ENCODE measurements around the gene DOCK1.

Gene DOCK1

GRCh38 chr10:127452568-127452967 is 547.3 kb downstream of the DOCK1 start:
- no peaks in the 10 kb centered on the region; the same call in 1 of the 2 replicates for H3K9me3 ChIP-seq (ENCODE audit: insufficient read depth, low read depth, low read length)
- H2AFZ ChIP-seq (ENCODE audit: low read length) = no peak overlapping the region
- no peaks in the 10 kb centered on the region for H3K9me2 ChIP-seq (replicated peaks; ENCODE audit: low read depth, low read length)
- H3K4me3 ChIP-seq (ENCODE audit: low read length, poor library complexity, severe bottlenecking) = no peak overlapping the region
- H3K27me3 ChIP-seq (ENCODE audit: insufficient read depth, low read length, poor library complexity, severe bottlenecking) = no peaks in the 10 kb centered on the region
- H3K9ac ChIP-seq (ENCODE audit: low read depth, low read length, poor library complexity, severe bottlenecking) = no peak overlapping the region
- no peak for TF ChIP-seq EZH2phosphoT487 (IDR thresholded peaks at IDR 0.05; ENCODE audit: borderline replicate concordance)
- no peaks in the 10 kb centered on the region for H3K36me3 ChIP-seq (ENCODE audit: insufficient read depth, low read length)
- no peaks in the 10 kb centered on the region for H3K79me2 ChIP-seq (ENCODE audit: insufficient read depth, low read length)
- H3K4me1 ChIP-seq (ENCODE audit: insufficient read depth, low read length, poor library complexity, severe bottlenecking) = no peaks in the 10 kb centered on the region
- H3K4me2 ChIP-seq (ENCODE audit: low read depth, low read length, poor library complexity, severe bottlenecking) = no peak overlapping the region
- no peaks in the 10 kb centered on the region for H4K20me1 ChIP-seq (ENCODE audit: insufficient read depth, low read length, poor library complexity, severe bottlenecking)
- H3F3A ChIP-seq (ENCODE audit: low read depth) = no peaks in the 10 kb centered on the region

GRCh38 chr10:127453706-127454105 is 548.5 kb downstream of the DOCK1 start:
- no peaks in the 10 kb centered on the region for H3K27me3 ChIP-seq (ENCODE audit: insufficient read depth, low read length, poor library complexity, severe bottlenecking)
- no peak overlapping the region for H3K4me3 ChIP-seq (ENCODE audit: low read length, poor library complexity, severe bottlenecking)
- H3K9me3 ChIP-seq (ENCODE audit: insufficient read depth, low read depth, low read length) = peaks cover 4% of the 10 kb centered on the region; the same call in 1 of the 2 replicates
- H3K36me3 ChIP-seq (ENCODE audit: insufficient read depth, low read length) = no peaks in the 10 kb centered on the region
- H2AFZ ChIP-seq (ENCODE audit: low read length) = no peak overlapping the region
- no peaks in the 10 kb centered on the region for H3K9me2 ChIP-seq (replicated peaks; ENCODE audit: low read depth, low read length)
- no peaks in the 10 kb centered on the region for H4K20me1 ChIP-seq (ENCODE audit: insufficient read depth, low read length, poor library complexity, severe bottlenecking)
- H3F3A ChIP-seq (ENCODE audit: low read depth) = no peaks in the 10 kb centered on the region
- TF ChIP-seq EZH2phosphoT487 (IDR thresholded peaks at IDR 0.05; ENCODE audit: borderline replicate concordance) = no peak
- no peak for TF ChIP-seq CTCF (conservative IDR thresholded peaks at IDR 0.05; ENCODE audit: low read length)
- H3K4me2 ChIP-seq (ENCODE audit: low read depth, low read length, poor library complexity, severe bottlenecking) = no peak overlapping the region
- no peaks in the 10 kb centered on the region for H3K4me1 ChIP-seq (ENCODE audit: insufficient read depth, low read length, poor library complexity, severe bottlenecking)
- H3K79me2 ChIP-seq (ENCODE audit: insufficient read depth, low read length) = no peaks in the 10 kb centered on the region
- no peak overlapping the region for H3K9ac ChIP-seq (ENCODE audit: low read depth, low read length, poor library complexity, severe bottlenecking)

GRCh38 chr10:127456122-127456521 is 550.9 kb downstream of the DOCK1 start:
- Histone ChIP-seq H3K4me1 (ENCODE audit: insufficient read depth, low read length, poor library complexity, severe bottlenecking) (no peaks in the 10 kb centered on the region), H3K27me3 (ENCODE audit: insufficient read depth, low read length, poor library complexity, severe bottlenecking) (no peaks in the 10 kb centered on the region), H3K79me2 (ENCODE audit: insufficient read depth, low read length) (no peaks in the 10 kb centered on the region), H4K20me1 (ENCODE audit: insufficient read depth, low read length, poor library complexity, severe bottlenecking) (no peaks in the 10 kb centered on the region), H3K36me3 (ENCODE audit: insufficient read depth, low read length) (no peaks in the 10 kb centered on the region), H3F3A (ENCODE audit: low read depth) (no peaks in the 10 kb centered on the region), H3K9ac (ENCODE audit: low read depth, low read length, poor library complexity, severe bottlenecking) (no peak overlapping the region), H3K9me3 (ENCODE audit: insufficient read depth, low read depth, low read length) (peaks cover 9% of the 10 kb centered on the region; the same call in 1 of the 2 replicates), H3K9me2 (replicated peaks; ENCODE audit: low read depth, low read length) (no peaks in the 10 kb centered on the region), H3K4me3 (ENCODE audit: low read length, poor library complexity, severe bottlenecking) (no peak overlapping the region), H3K4me2 (ENCODE audit: low read depth, low read length, poor library complexity, severe bottlenecking) (no peak overlapping the region), H2AFZ (ENCODE audit: low read length) (no peak overlapping the region)
- TF ChIP-seq CTCF (conservative IDR thresholded peaks at IDR 0.05; ENCODE audit: low read length) (no peak), EZH2phosphoT487 (IDR thresholded peaks at IDR 0.05; ENCODE audit: borderline replicate concordance) (no peak)
